Measurements from ENCODE around the gene TRA2A. TPM values are rescaled to one million over a fixed set of nuclear protein-coding genes. Genes with fewer than 3 reads are reported as not detected.

Gene TRA2A
- 10 to 100 TPM; 42.7 to 91.3 (median 50.2) TPM for total RNA-seq

DNA sequence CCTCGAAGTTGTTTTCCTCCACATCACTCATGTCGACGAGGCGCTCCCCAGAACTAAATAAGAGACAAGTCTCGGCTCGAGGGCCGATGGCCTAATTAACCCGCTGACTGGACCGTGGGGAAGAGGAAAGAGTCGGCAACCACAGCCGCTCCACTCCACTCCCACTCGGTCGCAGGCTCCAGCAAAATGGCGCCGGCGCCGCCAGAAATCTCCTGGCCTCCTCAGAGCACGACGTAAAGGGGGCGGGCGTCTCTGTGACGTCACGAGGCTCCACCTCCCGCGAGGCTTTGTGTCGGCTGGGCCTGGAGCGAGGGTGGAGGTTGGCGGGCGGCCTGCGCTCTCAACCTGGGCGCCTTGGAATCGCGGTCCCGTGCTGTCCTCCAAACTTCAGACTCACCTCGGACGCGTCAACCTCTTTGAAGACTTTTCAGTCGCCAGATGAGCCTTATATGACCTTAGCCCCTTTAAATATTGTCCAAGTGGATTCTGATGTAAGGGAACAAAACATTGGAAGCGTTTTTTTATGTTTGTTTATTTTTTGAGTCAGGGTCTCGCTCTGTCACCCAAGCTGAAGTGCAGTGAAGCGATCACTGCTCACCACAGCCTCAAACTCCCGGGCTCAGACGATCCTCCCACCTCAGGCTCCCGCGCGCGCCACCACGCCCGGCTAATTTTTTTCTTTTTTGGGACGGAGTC is at the start of gene TRA2A:
Gene TRA2A, minus strand, starts transcription at position 188 of the 696 bp plus-strand sequence. Its CDS starts 157 bp downstream, at position 31.
- TF ChIP-seq, protein P1, sequence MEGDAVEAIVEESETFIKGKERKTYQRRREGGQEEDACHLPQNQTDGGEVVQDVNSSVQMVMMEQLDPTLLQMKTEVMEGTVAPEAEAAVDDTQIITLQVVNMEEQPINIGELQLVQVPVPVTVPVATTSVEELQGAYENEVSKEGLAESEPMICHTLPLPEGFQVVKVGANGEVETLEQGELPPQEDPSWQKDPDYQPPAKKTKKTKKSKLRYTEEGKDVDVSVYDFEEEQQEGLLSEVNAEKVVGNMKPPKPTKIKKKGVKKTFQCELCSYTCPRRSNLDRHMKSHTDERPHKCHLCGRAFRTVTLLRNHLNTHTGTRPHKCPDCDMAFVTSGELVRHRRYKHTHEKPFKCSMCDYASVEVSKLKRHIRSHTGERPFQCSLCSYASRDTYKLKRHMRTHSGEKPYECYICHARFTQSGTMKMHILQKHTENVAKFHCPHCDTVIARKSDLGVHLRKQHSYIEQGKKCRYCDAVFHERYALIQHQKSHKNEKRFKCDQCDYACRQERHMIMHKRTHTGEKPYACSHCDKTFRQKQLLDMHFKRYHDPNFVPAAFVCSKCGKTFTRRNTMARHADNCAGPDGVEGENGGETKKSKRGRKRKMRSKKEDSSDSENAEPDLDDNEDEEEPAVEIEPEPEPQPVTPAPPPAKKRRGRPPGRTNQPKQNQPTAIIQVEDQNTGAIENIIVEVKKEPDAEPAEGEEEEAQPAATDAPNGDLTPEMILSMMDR (IDR thresholded peaks at IDR 0.05; ENCODE audit: low read depth), result no peak

DNA sequence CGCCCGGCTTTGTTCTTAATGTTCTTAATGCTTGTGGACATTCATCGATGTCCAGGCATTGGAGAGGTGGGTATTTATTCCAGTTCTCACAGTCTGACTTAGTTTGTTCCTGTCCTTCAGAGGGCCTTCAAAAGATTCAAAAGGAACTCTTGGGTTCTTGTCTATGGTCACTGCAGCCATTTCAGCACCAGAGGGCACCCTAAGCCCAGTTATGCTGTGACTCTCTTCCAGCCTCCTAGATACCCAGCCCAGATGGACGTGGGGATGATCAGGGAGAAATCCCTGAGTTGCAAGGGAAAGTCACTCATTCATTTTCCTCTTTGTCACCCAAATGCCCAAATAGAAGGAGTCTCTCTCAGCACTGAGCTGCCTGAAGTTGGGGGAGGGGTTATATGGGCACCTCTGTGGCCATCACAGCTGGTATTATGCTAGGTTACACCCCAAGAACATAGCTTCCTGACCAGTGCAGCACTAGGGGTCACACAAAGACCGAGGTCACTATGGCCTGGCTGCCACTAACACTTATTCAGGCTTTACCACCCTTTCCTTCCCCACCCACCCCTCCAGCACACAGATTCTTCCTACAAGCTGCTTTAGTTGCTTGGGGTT is 38.9 kb upstream of the TRA2A start:
- TF ChIP-seq, protein P1 (IDR thresholded peaks at IDR 0.05; ENCODE audit: low read depth), result no peak

GRCh38 chr7:23558303-23558702 is 26.5 kb upstream of the TRA2A start:
- TF ChIP-seq, protein P1 (IDR thresholded peaks at IDR 0.05; ENCODE audit: low read depth), result no peak

GRCh38 chr7:23547662-23548061 is 15.9 kb upstream of the TRA2A start:
- TF ChIP-seq, protein P1 (IDR thresholded peaks at IDR 0.05; ENCODE audit: low read depth), result no peak

DNA sequence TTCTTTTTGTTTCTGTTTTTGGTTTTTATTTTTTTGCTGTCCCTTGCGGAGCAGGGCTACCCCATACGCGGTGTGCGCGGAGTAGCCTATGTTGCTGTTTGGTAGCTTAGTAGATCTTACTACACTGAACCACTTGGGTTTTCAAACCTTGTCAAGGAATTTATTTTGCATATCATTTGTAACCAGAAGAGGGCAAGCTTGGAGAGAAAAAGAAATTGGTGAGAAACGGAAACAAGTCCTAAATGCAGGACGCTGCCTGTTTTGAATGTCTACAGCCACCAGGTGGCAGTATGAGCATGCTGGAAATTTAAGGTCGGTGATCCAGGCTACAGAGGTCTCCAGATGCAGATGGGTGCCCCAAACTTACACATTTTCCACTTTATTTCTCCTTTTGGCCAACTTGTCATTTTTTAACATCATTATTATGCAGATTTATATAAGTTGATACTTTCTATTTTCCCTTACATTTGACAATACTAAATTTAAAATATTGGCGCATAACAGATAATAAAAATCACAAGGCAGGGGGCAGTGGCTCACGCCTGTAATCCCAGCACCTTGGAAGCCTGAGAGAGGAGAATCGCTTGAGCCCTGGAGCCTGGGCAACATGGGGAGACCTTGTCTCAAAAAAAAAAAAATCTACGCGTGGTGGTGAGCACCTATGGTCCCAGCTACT is 15.3 kb upstream of the TRA2A start:
- TF ChIP-seq, protein P1 (IDR thresholded peaks at IDR 0.05; ENCODE audit: low read depth), result no peak

DNA sequence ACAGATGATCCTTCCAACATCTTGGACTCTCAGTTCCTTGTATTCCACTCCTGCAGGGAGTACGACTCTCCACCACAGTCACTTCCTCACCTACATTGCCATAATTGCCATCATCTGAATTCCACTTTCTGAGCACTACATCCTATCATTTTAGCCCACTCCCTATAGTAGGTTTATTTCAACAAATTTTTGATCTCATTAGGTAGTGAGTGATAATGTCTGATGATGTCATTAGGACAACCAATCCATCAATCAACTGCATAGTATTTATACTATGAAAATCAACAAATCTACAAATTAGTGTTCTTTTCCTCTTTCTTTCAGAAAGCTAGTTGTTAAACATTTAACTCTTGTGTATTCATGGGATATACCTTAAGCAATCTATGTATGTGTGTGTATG is 13.7 kb upstream of the TRA2A start:
- TF ChIP-seq, protein P1 (IDR thresholded peaks at IDR 0.05; ENCODE audit: low read depth), result no peak

- TF ChIP-seq, protein P1 (IDR thresholded peaks at IDR 0.05; ENCODE audit: low read depth), result no peak
These were observed 13.2 kb upstream of the TRA2A start for GRCh38 chr7:23544913-23545354.
